ENCODE measurements around the gene NLN. TPM values are rescaled to one million over a fixed set of nuclear protein-coding genes. Genes with fewer than 3 reads are reported as not detected.
"Not testable (repeated sequence)": the region's sequence is repeated elsewhere in the genome, so short reads cannot be mapped to it uniquely, and the experiment has no call there.

NLN gene
- total and polyA plus RNA-seq, 9 of the 15 experiments (the other 6 are each of a cell fraction or from before 2014, with no cell fraction given), result 6.9 to 45.2 (median 28.8) TPM

DNA sequence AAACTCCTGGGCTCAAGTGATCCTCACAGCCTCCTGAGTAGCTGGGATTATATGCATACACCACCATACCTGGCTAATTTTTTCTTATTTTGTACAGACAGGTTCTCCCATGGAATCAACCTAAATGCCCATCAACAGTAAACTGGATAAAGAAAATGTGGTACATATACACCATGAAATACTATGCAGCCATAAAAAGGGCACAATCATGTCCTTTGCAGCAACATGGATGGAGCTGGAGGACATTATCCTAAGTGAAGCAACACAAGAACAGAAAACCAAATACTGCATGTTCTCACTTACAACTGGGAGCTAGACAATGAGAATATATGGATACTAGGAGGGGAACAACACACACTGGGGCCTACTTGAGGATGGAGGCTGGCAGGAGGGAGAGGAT, 117.2 kb downstream of the NLN start:
- H3K4me3 ChIP-seq; CTCF ChIA-PET (ENCODE audit: low intra/inter-chr PET ratio); ATAC-seq; H4K20me1 ChIP-seq (replicated peaks; ENCODE audit: control insufficient read depth, insufficient read depth, low read length); BruUV-seq (replicated peaks); H3K4me1 ChIP-seq (replicated peaks in 1 of 2; ENCODE audit: control insufficient read depth in 2 of 2, insufficient read depth in 2 of 2, low read length in 2 of 2); H3K27ac ChIP-seq (ENCODE audit: extremely low read depth, low read depth, low read length); H3K79me2 ChIP-seq (ENCODE audit: control insufficient read depth, insufficient read depth, low read length); H3K36me3 ChIP-seq (ENCODE audit: control insufficient read depth, insufficient read depth, low read length); POLR2A ChIA-PET; H3K4me2 ChIP-seq (ENCODE audit: insufficient read depth, low read length); H3K9me3 ChIP-seq (replicated peaks; ENCODE audit: control insufficient read depth, insufficient read depth, low read depth, low read length); H3K9ac ChIP-seq (ENCODE audit: insufficient read depth in 1 of 2, low read depth in 2 of 2, low read length in 2 of 2); in situ Hi-C loops (cut with MboI); FAIRE-seq; DNase-seq (ENCODE audit: extremely low read depth in 1 of 4, low spot score in 3 of 4); H3K9me1 ChIP-seq (ENCODE audit: control insufficient read depth, insufficient read depth, low read length); intact Hi-C loops (cut with micrococcal nuclease); H2AFZ ChIP-seq (ENCODE audit: low read depth, low read length); H3K27me3 ChIP-seq (ENCODE audit: control insufficient read depth in 2 of 2, insufficient read depth in 2 of 2, low read length in 2 of 2): not testable (repeated sequence)
- TF ChIP-seq ZNF146 (CRISPR knock-in tag; IDR thresholded peaks at IDR 0.05; ENCODE audit: unreplicated experiment), result peak; percentile 60

DNA sequence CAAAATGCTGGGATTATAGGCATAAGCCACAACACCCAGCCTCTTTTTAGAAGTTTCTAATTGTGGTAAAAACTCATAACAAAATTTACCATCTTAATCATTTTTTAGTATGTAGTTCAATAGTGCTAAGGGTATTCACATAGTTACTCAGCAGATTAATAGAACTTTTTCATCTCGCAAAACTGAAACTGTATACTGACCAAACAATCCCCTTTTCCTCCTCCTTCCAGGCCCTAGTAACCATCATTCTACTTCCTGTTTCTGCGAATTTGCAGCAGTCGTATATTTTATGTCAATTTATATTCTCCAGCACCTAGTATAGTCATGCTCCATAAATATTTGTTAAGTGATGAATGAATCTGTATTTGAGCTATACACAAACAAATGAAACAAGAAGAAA, 118.1 kb downstream of the NLN start:
- in situ Hi-C loops (cut with MboI), result no loop called here
- H3K4me2 ChIP-seq (ENCODE audit: insufficient read depth, low read length), result no peak overlapping the region
- DNase-seq (ENCODE audit: extremely low read depth in 1 of 4, low spot score in 3 of 4) (no peak), ATAC-seq (no peak), FAIRE-seq (no peak)
- no peaks in the 10 kb centered on the region for H3K4me1 ChIP-seq (replicated peaks in 1 of 2; ENCODE audit: control insufficient read depth in 2 of 2, insufficient read depth in 2 of 2, low read length in 2 of 2)
- no peaks in the 10 kb centered on the region for H3K9me1 ChIP-seq (ENCODE audit: control insufficient read depth, insufficient read depth, low read length)
- no peaks in the 10 kb centered on the region for H3K27me3 ChIP-seq (ENCODE audit: control insufficient read depth in 2 of 2, insufficient read depth in 2 of 2, low read length in 2 of 2)
- 60% methylated on average over 3 of the region's 3 CpGs for WGBS (ENCODE audit: insufficient coverage, low coverage, missing lambda C conversion rate)
- no TSS peak for BruUV-seq (replicated peaks)
- ChIA-PET CTCF (ENCODE audit: low intra/inter-chr PET ratio) (no interaction called here), POLR2A (no interaction called here)
- H4K20me1 ChIP-seq (replicated peaks; ENCODE audit: control insufficient read depth, insufficient read depth, low read length), result no peaks in the 10 kb centered on the region
- H2AFZ ChIP-seq (ENCODE audit: low read depth, low read length), result no peak overlapping the region
- H3K9ac ChIP-seq (ENCODE audit: insufficient read depth in 1 of 2, low read depth in 2 of 2, low read length in 2 of 2), result no peak overlapping the region
- intact Hi-C loops (cut with micrococcal nuclease), result no loop called here
- no peak overlapping the region for H3K4me3 ChIP-seq
- H3K79me2 ChIP-seq (ENCODE audit: control insufficient read depth, insufficient read depth, low read length), result no peaks in the 10 kb centered on the region
- no peaks in the 10 kb centered on the region for H3K9me3 ChIP-seq (replicated peaks; ENCODE audit: control insufficient read depth, insufficient read depth, low read depth, low read length)
- TF ChIP-seq POLR2H (tag; IDR thresholded peaks at IDR 0.05; ENCODE audit: low read depth) (no peak), YY1 (IDR thresholded peaks at IDR 0.05; ENCODE audit: borderline replicate concordance in 1 of 3, control insufficient read depth in 1 of 3, extremely low read depth in 1 of 3, insufficient read depth in 3 of 3, insufficient read length in 1 of 3, insufficient replicate concordance in 2 of 3, low read depth in 1 of 3, low read length in 2 of 3) (no peak)
- no peak overlapping the region for H3K27ac ChIP-seq (ENCODE audit: extremely low read depth, low read depth, low read length)
- H3K36me3 ChIP-seq (ENCODE audit: control insufficient read depth, insufficient read depth, low read length), result no peaks in the 10 kb centered on the region

DNA sequence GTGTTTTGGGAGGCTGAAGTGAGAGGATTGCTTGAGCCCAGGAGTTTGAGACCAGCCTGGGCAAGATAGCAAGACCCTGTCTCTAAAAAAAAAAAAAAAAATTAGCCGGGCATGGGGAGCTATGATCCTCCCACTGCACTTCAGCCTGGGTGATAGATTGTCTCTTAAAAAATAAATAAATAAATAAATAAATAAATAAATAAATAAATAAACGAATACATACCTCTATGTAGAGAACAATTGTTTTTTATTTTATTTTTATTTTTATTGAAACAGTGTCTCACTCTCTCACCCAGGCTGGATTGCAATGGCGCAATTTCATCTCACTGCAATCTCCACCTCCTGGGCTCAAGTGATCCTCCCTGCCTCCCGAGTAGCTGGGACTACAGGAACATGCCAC, 122.8 kb downstream of the NLN start:
- H3K27ac ChIP-seq (ENCODE audit: extremely low read depth, low read depth, low read length); H3K36me3 ChIP-seq (ENCODE audit: control insufficient read depth, insufficient read depth, low read length); H3K9me3 ChIP-seq (replicated peaks; ENCODE audit: control insufficient read depth, insufficient read depth, low read depth, low read length); H3K79me2 ChIP-seq (ENCODE audit: control insufficient read depth, insufficient read depth, low read length); DNase-seq (ENCODE audit: extremely low read depth in 1 of 4, low spot score in 3 of 4); H3K9ac ChIP-seq (ENCODE audit: insufficient read depth in 1 of 2, low read depth in 2 of 2, low read length in 2 of 2); FAIRE-seq; CTCF ChIA-PET (ENCODE audit: low intra/inter-chr PET ratio); BruUV-seq (replicated peaks); H3K4me1 ChIP-seq (replicated peaks in 1 of 2; ENCODE audit: control insufficient read depth in 2 of 2, insufficient read depth in 2 of 2, low read length in 2 of 2); in situ Hi-C loops (cut with MboI); ATAC-seq; POLR2A ChIA-PET; H3K4me3 ChIP-seq; H3K27me3 ChIP-seq (ENCODE audit: control insufficient read depth in 2 of 2, insufficient read depth in 2 of 2, low read length in 2 of 2); H2AFZ ChIP-seq (ENCODE audit: low read depth, low read length); H4K20me1 ChIP-seq (replicated peaks; ENCODE audit: control insufficient read depth, insufficient read depth, low read length); H3K9me1 ChIP-seq (ENCODE audit: control insufficient read depth, insufficient read depth, low read length); intact Hi-C loops (cut with micrococcal nuclease); H3K4me2 ChIP-seq (ENCODE audit: insufficient read depth, low read length): not testable (repeated sequence)
- WGBS (ENCODE audit: insufficient coverage, low coverage, missing lambda C conversion rate), result 44% methylated on average over 4 of the region's 4 CpGs
